GM12878 (cell line): ENCODE data around the gene B4GALT1. TPM values are rescaled to one million over a fixed set of nuclear protein-coding genes. Genes with fewer than 3 reads are reported as not detected.

ENCODE experiments used
- ATAC-seq: fragments of 200-7000 bp; cut with Tn5 transposase; 3 replicates; pipeline ENCODE4 v1.9.1; 2020; ENCODE audit warnings: mild to moderate bottlenecking, moderate library complexity
- BruUV-seq: library from RNA; stranded (reverse); fragments of 400-500 nt; replicated peaks from 2 replicates; lab custom pipeline; 2021; lab: Mats Ljungman, UMichigan
- CTCF ChIA-PET: fragments of 300-600 bp; sonication (Branson Sonifier 250); formaldehyde crosslinking; extraction: SDS; loops from one replicate; lab custom pipeline; 2021; ENCODE audit warnings: inconsistent platforms; lab: Yijun Ruan, JAX
- POLR2A ChIA-PET: fragments of 350-600 bp; formaldehyde crosslinking; extraction: SDS; loops from one replicate; lab custom pipeline; 2021; ENCODE audit warnings: inconsistent platforms; lab: Charles Lee
- RAD21 ChIA-PET: fragments of 300-600 bp; sonication (Branson Sonifier 250); formaldehyde crosslinking; loops from one replicate; lab custom pipeline; 2023; ENCODE audit warnings: antibody characterized with exemption; ENCODE audit not compliant: unreplicated experiment; lab: Charles Lee
- SMC1A ChIA-PET: fragments of 300-600 bp; sonication (Branson Sonifier 250); formaldehyde crosslinking; loops from one replicate; lab custom pipeline; 2023; ENCODE audit not compliant: unreplicated experiment, uncharacterized antibody; lab: Charles Lee
- DNase-seq: peaks from one replicate; pipeline ENCODE4 v3.0.0-alpha.2; 2011; ENCODE audit warnings: low read depth, low spot score
- FAIRE-seq: peaks from 3 replicates; lab custom pipeline; 2011; peaks lifted over from hg19 to GRCh38; lab: Jason Lieb, UNC
- H2AFZ ChIP-seq: 2 replicates; pipeline ENCODE4 v1.6.0; 2011; ENCODE audit warnings: low read depth, low read length, control low read depth; ENCODE audit not compliant: control insufficient read depth
- H3K27ac ChIP-seq: 2 replicates; pipeline ENCODE4 v1.5.1; 2011; ENCODE audit warnings: control low read depth; ENCODE audit not compliant: control insufficient read depth, insufficient read depth
- H3K27me3 ChIP-seq, 2 experiments: replicated peaks in 1 of 2; 2 replicates each; pipeline versions ENCODE4 v1.6.0 to v1.6.1; 2011; ENCODE audit warnings: low read length in 1 of 2; ENCODE audit not compliant: control insufficient read depth in 2 of 2, insufficient read depth in 2 of 2
- H3K36me3 ChIP-seq, 2 experiments: 2 replicates each; pipeline ENCODE4 v1.5.1; 2011; ENCODE audit warnings: low read length in 1 of 2; ENCODE audit not compliant: control insufficient read depth in 2 of 2, insufficient read depth in 2 of 2
- H3K4me1 ChIP-seq: 2 replicates; pipeline ENCODE4 v1.6.1; 2011; ENCODE audit warnings: mild to moderate bottlenecking, low read length, moderate library complexity, mixed read lengths; ENCODE audit not compliant: control insufficient read depth, insufficient read depth
- H3K4me2 ChIP-seq: 2 replicates; pipeline ENCODE4 v1.6.0; 2011; ENCODE audit warnings: control low read depth; ENCODE audit not compliant: control insufficient read depth, insufficient read depth
- H3K4me3 ChIP-seq: fragments of 200-600 bp; sonication (generic); 2 replicates; pipeline ENCODE4 v1.5.1; 2016
- H3K79me2 ChIP-seq: 2 replicates; pipeline ENCODE4 v1.6.0; 2011; ENCODE audit warnings: low read length; ENCODE audit not compliant: control insufficient read depth, insufficient read depth
- H3K9ac ChIP-seq: 2 replicates; pipeline ENCODE4 v1.8.0; 2011; ENCODE audit warnings: low read length, control low read depth, mixed read lengths; ENCODE audit not compliant: control insufficient read depth, insufficient read depth
- H3K9me3 ChIP-seq: replicated peaks from 3 replicates; pipeline ENCODE4 v1.5.1; 2011; ENCODE audit warnings: mild to moderate bottlenecking, low read length; ENCODE audit not compliant: control insufficient read depth, insufficient read depth
- H4K20me1 ChIP-seq: 2 replicates; pipeline ENCODE4 v1.6.0; 2011; ENCODE audit not compliant: control insufficient read depth, insufficient read depth
- EP300 ChIP-seq, 2 experiments: fragments of 150-350 bp in 1 of 2; IDR thresholded peaks; 2 replicates each; pipeline ENCODE4 v1.6.1; 2011 to 2012; ENCODE audit warnings: low read depth in 2 of 2, low read length in 2 of 2, borderline replicate concordance in 1 of 2, improper control_type of control experiment in 1 of 2, inconsistent platforms in 1 of 2; ENCODE audit not compliant: control insufficient read depth in 1 of 2
- IKZF2 ChIP-seq, 2 experiments: fragments of 450-650 bp; IDR thresholded peaks; 2 replicates each; pipeline ENCODE4 v1.6.1; 2017; ENCODE audit warnings: mild to moderate bottlenecking in 2 of 2, moderate library complexity in 2 of 2
- MEF2B ChIP-seq: fragments of 450-650 bp; IDR thresholded peaks from 2 replicates; pipeline ENCODE4 v1.6.1; 2018; ENCODE audit warnings: mild to moderate bottlenecking, moderate library complexity; ENCODE audit not compliant: partially characterized antibody, poor library complexity, severe bottlenecking
- MTA2 ChIP-seq: fragments of 450-650 bp; IDR thresholded peaks from 2 replicates; pipeline ENCODE4 v1.6.1; 2016; ENCODE audit warnings: low read depth, mild to moderate bottlenecking, moderate library complexity
- MXI1 ChIP-seq: fragments of 150-350 bp; IDR thresholded peaks from 2 replicates; pipeline ENCODE4 v1.6.1; 2011; ENCODE audit warnings: low read depth, mild to moderate bottlenecking, inconsistent platforms, low read length, improper control_type of control experiment
- NFYA ChIP-seq: IDR thresholded peaks from 2 replicates; pipeline ENCODE4 v1.6.1; 2011; ENCODE audit warnings: low read depth, mild to moderate bottlenecking, low read length, improper control_type of control experiment, borderline replicate concordance
- NFYB ChIP-seq: IDR thresholded peaks from 2 replicates; pipeline ENCODE4 v1.6.1; 2011; ENCODE audit warnings: low read depth, mild to moderate bottlenecking, low read length, improper control_type of control experiment, moderate library complexity; ENCODE audit not compliant: insufficient read depth
- RAD21 ChIP-seq: IDR thresholded peaks from 2 replicates; pipeline ENCODE4 v1.6.1; 2011; ENCODE audit warnings: mild to moderate bottlenecking, low read depth, low read length, moderate library complexity; ENCODE audit not compliant: insufficient read depth
- RUNX3 ChIP-seq: IDR thresholded peaks from 2 replicates; pipeline ENCODE4 v1.6.1; 2012; ENCODE audit warnings: low read length, inconsistent platforms
- SMC3 ChIP-seq: IDR thresholded peaks from 2 replicates; pipeline ENCODE4 v1.6.1; 2011; ENCODE audit warnings: low read length, improper control_type of control experiment, borderline replicate concordance
- TCF12 ChIP-seq: IDR thresholded peaks from 2 replicates; pipeline ENCODE4 v1.6.1; 2011; ENCODE audit warnings: low read depth, mild to moderate bottlenecking, low read length
- USF1 ChIP-seq: IDR thresholded peaks from 2 replicates; pipeline ENCODE4 v1.6.1; 2011; ENCODE audit warnings: borderline replicate concordance, low read depth, mild to moderate bottlenecking, moderate library complexity, mixed read lengths, low read length; ENCODE audit not compliant: insufficient read depth; ENCODE audit errors: extremely low read length
- YY1 ChIP-seq: IDR thresholded peaks from 2 replicates; pipeline ENCODE4 v1.6.1; 2011; ENCODE audit warnings: low read depth, mild to moderate bottlenecking, low read length
- ZNF274 ChIP-seq: IDR thresholded peaks from one replicate; pipeline ENCODE4 v1.8.0; 2011; ENCODE audit not compliant: insufficient read length, insufficient read depth
- WGBS: methylation state at CpG from one replicate; pipeline ENCODE4 v1.1.6; 2016; ENCODE audit warnings: low lambda C conversion rate; ENCODE audit not compliant: insufficient replicate concordance, insufficient coverage; ENCODE audit errors: missing lambda C conversion rate; 5-methylcytosine and 5-hydroxymethylcytosine counted together
- in situ Hi-C: fragments of 300-500 bp; cut with MboI; formaldehyde crosslinking; loops from 9 replicates; pipeline ENCODE4 v1.14.3; 2018; ENCODE audit warnings: mixed read lengths
- intact Hi-C: fragments of 100-400 bp; cut with micrococcal nuclease; formaldehyde crosslinking; loops from one replicate; pipeline ENCODE4 v1.14.2; 2022; ENCODE audit not compliant: unreplicated experiment
- polyA plus RNA-seq, 11 experiments: library from polyadenylated mRNA; depleted of rRNA in 4 of 11; unstranded in 6 of 11; stranded (reverse) in 5 of 11; fragments of >200 nt; fragmentation: Nextera tagmentation in 4 of 11; fragmentation: Illumina TruSeq in 1 of 11; extraction: Ambion mirVana in 4 of 11; extraction: Trizol in 1 of 11; gene quantifications; 1 replicate in 1 of 11; 2 replicates in 10 of 11; pipeline versions ENCODE4 v1.2.1 to v1.2.3, GENCODE V29; 2011 to 2016; ENCODE audit warnings: inconsistent platforms in 2 of 11, missing spikeins in 2 of 11, low read depth in 1 of 11
- total RNA-seq, 4 experiments: library from RNA; depleted of rRNA in 3 of 4; stranded (reverse); fragments of >200 nt in 3 of 4; fragmentation: Illumina TruSeq in 1 of 4; extraction: Trizol in 1 of 4; gene quantifications; 2 replicates each; pipeline versions ENCODE4 v1.2.1 to v1.2.3, GENCODE V29; 2013 to 2021
- TF ChIP-seq, protein P1 (sequence below): IDR thresholded peaks from 2 replicates; pipeline ENCODE4 v1.6.1; 2011; ENCODE audit warnings: borderline replicate concordance, low read depth, mild to moderate bottlenecking, moderate library complexity, low read length; ENCODE audit not compliant: insufficient read depth, poor library complexity, severe bottlenecking
- TF ChIP-seq, protein P2 (sequence below), 3 experiments: IDR thresholded peaks in 2 of 3; conservative IDR thresholded peaks in 1 of 3; 2 replicates each; pipeline ENCODE4 v1.5.1; 2011; ENCODE audit warnings: low read depth in 3 of 3, low read length in 3 of 3, mild to moderate bottlenecking in 3 of 3, control low read depth in 2 of 3, moderate library complexity in 2 of 3, inconsistent platforms in 1 of 3, mixed read lengths in 1 of 3; ENCODE audit not compliant: control insufficient read depth in 2 of 3, insufficient read depth in 1 of 3; ENCODE audit errors: extremely low read depth in 1 of 3

The B4GALT1 gene
- total and polyA plus RNA-seq, 10 of the 15 experiments (the other 5 are each of a cell fraction or from before 2014, with no cell fraction given), result 12.7 to 79.0 (median 41.0) TPM

- Histone ChIP-seq H2AFZ (no peak overlapping the region), H3K27me3 (no peaks in the 10 kb centered on the region), H3K27ac (peak overlapping the region; percentile 67), H3K79me2 (peaks cover 42% of the 10 kb centered on the region), H3K4me2 (peak overlapping the region; percentile 12; the same call in 1 of the 2 replicates), H3K36me3 (peaks cover 24 to 26% of the 10 kb centered on the region in 2 experiments), H3K9ac (no peak overlapping the region), H3K4me1 (peaks cover 30% of the 10 kb centered on the region), H3K4me3 (no peak overlapping the region), H4K20me1 (peaks cover 2% of the 10 kb centered on the region; the same call in 1 of the 2 replicates), H3K9me3 (no peaks in the 10 kb centered on the region)
- intact Hi-C loops, result loop anchor here (2.0 to 5.0 kb wide), 2 partner anchors 37 to 100 kb away; no protein-coding TSS in a partner anchor
- 72% methylated on average over 9 of the region's 9 CpGs for WGBS
- ChIA-PET POLR2A (interaction anchor here (2.2 kb wide), 1 partner anchor 35 kb away, joined by 8 read pairs; no protein-coding TSS in a partner anchor), RAD21 (interaction anchor here (0.8 to 2.3 kb wide), 8 partner anchors 27 to 102 kb away, joined by 3 to 10 read pairs (median 3); no protein-coding TSS in a partner anchor), CTCF (interaction anchor here (0.7 to 3.0 kb wide), 8 partner anchors 14 to 101 kb away, joined by 3 to 21 read pairs (median 6); partner anchors contain the start of gene B4GALT1), SMC1A (interaction anchor here (0.7 to 3.1 kb wide), 7 partner anchors 12 to 101 kb away, joined by 3 to 19 read pairs (median 4); no protein-coding TSS in a partner anchor)
- no peak for DNase-seq
- no peak for FAIRE-seq
- BruUV-seq, result no TSS peak
- in situ Hi-C loops, result no loop called here
- 0 out of 3 replicates have a peak, but pooled peaks have one; percentile 12 for ATAC-seq
- TF ChIP-seq RAD21 (peak; percentile 71), YY1 (0 out of 2 replicates have a peak, but pooled peaks have one; percentile 13), ZNF274 (no peak), USF1 (no peak), MEF2B (peak; percentile 82), NFYA (no peak), RUNX3 (peak; percentile 45; the same call in 1 of the 2 replicates), NFYB (no peak), EP300 (IDR thresholded peaks at IDR 0.05; ENCODE audit: borderline replicate concordance in 1 of 2, control insufficient read depth in 1 of 2, low read depth in 2 of 2, low read length in 2 of 2) (peak in 1 of 2 experiments; percentile 17; a peak in 1 of 4 replicates), TCF12 (peak; percentile 39; the same call in 1 of the 2 replicates), MTA2 (peak; percentile 18; the same call in 1 of the 2 replicates), SMC3 (peak; percentile 37; the same call in 1 of the 2 replicates), IKZF2 (IDR thresholded peaks at IDR 0.05) (peak in 1 of 2 experiments; percentile 19; a peak in 1 of 4 replicates), MXI1 (peak; percentile 31; the same call in 1 of the 2 replicates)
- TF ChIP-seq, protein P1, sequence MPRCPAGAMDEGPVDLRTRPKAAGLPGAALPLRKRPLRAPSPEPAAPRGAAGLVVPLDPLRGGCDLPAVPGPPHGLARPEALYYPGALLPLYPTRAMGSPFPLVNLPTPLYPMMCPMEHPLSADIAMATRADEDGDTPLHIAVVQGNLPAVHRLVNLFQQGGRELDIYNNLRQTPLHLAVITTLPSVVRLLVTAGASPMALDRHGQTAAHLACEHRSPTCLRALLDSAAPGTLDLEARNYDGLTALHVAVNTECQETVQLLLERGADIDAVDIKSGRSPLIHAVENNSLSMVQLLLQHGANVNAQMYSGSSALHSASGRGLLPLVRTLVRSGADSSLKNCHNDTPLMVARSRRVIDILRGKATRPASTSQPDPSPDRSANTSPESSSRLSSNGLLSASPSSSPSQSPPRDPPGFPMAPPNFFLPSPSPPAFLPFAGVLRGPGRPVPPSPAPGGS, result peak; percentile 21
- TF ChIP-seq, protein P2, sequence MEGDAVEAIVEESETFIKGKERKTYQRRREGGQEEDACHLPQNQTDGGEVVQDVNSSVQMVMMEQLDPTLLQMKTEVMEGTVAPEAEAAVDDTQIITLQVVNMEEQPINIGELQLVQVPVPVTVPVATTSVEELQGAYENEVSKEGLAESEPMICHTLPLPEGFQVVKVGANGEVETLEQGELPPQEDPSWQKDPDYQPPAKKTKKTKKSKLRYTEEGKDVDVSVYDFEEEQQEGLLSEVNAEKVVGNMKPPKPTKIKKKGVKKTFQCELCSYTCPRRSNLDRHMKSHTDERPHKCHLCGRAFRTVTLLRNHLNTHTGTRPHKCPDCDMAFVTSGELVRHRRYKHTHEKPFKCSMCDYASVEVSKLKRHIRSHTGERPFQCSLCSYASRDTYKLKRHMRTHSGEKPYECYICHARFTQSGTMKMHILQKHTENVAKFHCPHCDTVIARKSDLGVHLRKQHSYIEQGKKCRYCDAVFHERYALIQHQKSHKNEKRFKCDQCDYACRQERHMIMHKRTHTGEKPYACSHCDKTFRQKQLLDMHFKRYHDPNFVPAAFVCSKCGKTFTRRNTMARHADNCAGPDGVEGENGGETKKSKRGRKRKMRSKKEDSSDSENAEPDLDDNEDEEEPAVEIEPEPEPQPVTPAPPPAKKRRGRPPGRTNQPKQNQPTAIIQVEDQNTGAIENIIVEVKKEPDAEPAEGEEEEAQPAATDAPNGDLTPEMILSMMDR (IDR thresholded peaks at IDR 0.05 in 2 of 3, conservative IDR thresholded peaks at IDR 0.05 in 1 of 3; ENCODE audit: control insufficient read depth in 2 of 3, extremely low read depth in 1 of 3, insufficient read depth in 1 of 3, low read depth in 3 of 3, low read length in 3 of 3), result peak in 2 of 3 experiments; percentile 3 to 53; a peak in 2 of 6 replicates
Observed at GRCh38 chr9:33124751-33125381, 42.3 kb downstream of the B4GALT1 start.
